NCI-H187 treated with DMSO at 0.1 percent for 48 hours (cell line): ENCODE measurements around the gene AK3.

Source experiments
- DNase-seq: peaks from one replicate; lab custom pipeline; 2025; lab: John Stamatoyannopoulos, UW

The AK3 gene

GRCh38 chr9:4706021-4706420 lies 35.0 kb downstream of the AK3 start:
- no peak for DNase-seq

- no peak for DNase-seq
Measured at GRCh38 chr9:4704129-4704528, 36.9 kb downstream of the AK3 start.

- DNase-seq = no peak
Measured at GRCh38 chr9:4701526-4701925, 39.5 kb downstream of the AK3 start.

- no peak for DNase-seq
Measured at GRCh38 chr9:4700932-4701331, 40.1 kb downstream of the AK3 start.

GRCh38 chr9:4700091-4700490 lies 40.9 kb downstream of the AK3 start:
- no peak for DNase-seq

GRCh38 chr9:4691795-4692194 lies 49.2 kb downstream of the AK3 start:
- DNase-seq = no peak

- DNase-seq = no peak
Measured at GRCh38 chr9:4690144-4690543, 50.9 kb downstream of the AK3 start.

- DNase-seq = no peak
Measured at GRCh38 chr9:4689687-4690104, 51.3 kb downstream of the AK3 start.

- DNase-seq = no peak
Measured at GRCh38 chr9:4689021-4689420, 52.0 kb downstream of the AK3 start.

GRCh38 chr9:4686584-4686983 lies 54.4 kb downstream of the AK3 start:
- DNase-seq = no peak

GRCh38 chr9:4686112-4686511 lies 54.9 kb downstream of the AK3 start:
- DNase-seq = no peak

GRCh38 chr9:4684820-4685219 lies 56.2 kb downstream of the AK3 start:
- no peak for DNase-seq

GRCh38 chr9:4680750-4681149 lies 60.3 kb downstream of the AK3 start:
- DNase-seq = no peak

- DNase-seq = no peak
Measured at GRCh38 chr9:4680173-4680525, 60.9 kb downstream of the AK3 start.

GRCh38 chr9:4679268-4680172 lies 61.5 kb downstream of the AK3 start, which contains the start of gene CDC37L1:
TSS of gene CDC37L1 (plus strand) at chr9:4679569. CDS start at chr9:4679768, 199 bp downstream.
- DNase-seq = peak; percentile 75

GRCh38 chr9:4678679-4679267 lies 62.2 kb downstream of the AK3 start:
- DNase-seq = no peak

GRCh38 chr9:4677392-4677791 lies 63.6 kb downstream of the AK3 start:
- DNase-seq = no peak

GRCh38 chr9:4674783-4675182 lies 66.2 kb downstream of the AK3 start:
- no peak for DNase-seq

- DNase-seq = no peak
Measured at GRCh38 chr9:4671737-4672136, 69.3 kb downstream of the AK3 start.

GRCh38 chr9:4670591-4670990 lies 70.4 kb downstream of the AK3 start:
- no peak for DNase-seq

GRCh38 chr9:4669890-4670289 lies 71.1 kb downstream of the AK3 start:
- DNase-seq = no peak

GRCh38 chr9:4668604-4669003 lies 72.4 kb downstream of the AK3 start:
- DNase-seq = no peak

- DNase-seq = no peak
Measured at GRCh38 chr9:4667681-4668080, 73.3 kb downstream of the AK3 start.
